Measurements from ENCODE around the gene RBL2. TPM values are rescaled to one million over a fixed set of nuclear protein-coding genes. Genes with fewer than 3 reads are reported as not detected.
"Not testable (repeated sequence)": the region's sequence is repeated elsewhere in the genome, so short reads cannot be mapped to it uniquely, and the experiment has no call there.

RBL2 gene
- total and polyA plus RNA-seq, 10 donors = 29.1 to 214 (median 138) TPM

- Histone ChIP-seq H3K4me1 (peaks cover 0 to 8% (median 0%) of the 10 kb centered on the region in 6 donors), H3K27me3 (replicated peaks in 1 of 7) (peaks cover 0 to 12% (median 0%) of the 10 kb centered on the region in 7 donors), H3K36me3 (no peaks in the 10 kb centered on the region), H3K27ac (no peak overlapping the region), H3K4me3 (no peak overlapping the region), H3K9me3 (peaks cover 0 to 14% (median 4%) of the 10 kb centered on the region in 8 donors)
- intact Hi-C loops (cut with DNase I; ENCODE audit: low total_unique reads) = no loop called here
- TF ChIP-seq POLR2A (IDR thresholded peaks at IDR 0.05) = no peak
- TF ChIP-seq POLR2AphosphoS5 (IDR thresholded peaks at IDR 0.05) = no peak
- TF ChIP-seq CTCF (IDR thresholded peaks at IDR 0.05 in 8 of 11, conservative IDR thresholded peaks at IDR 0.05 in 3 of 11) = no peak
- WGBS, 5 donors = 44 to 77% (median 55%) methylated on average over 4 of the region's 4 CpGs
- no peak for DNase-seq
Measured at GRCh38 chr16:53417011-53417410, 17.3 kb upstream of the RBL2 start.

GRCh38 chr16:53417976-53418375 is 16.3 kb upstream of the RBL2 start:
- WGBS, 5 donors = 96 to 99% (median 96%) methylated on average over 7 of the region's 7 CpGs
- intact Hi-C loops (cut with DNase I; ENCODE audit: low total_unique reads) = no loop called here
- DNase-seq = no peak

GRCh38 chr16:53419383-53419709 is 14.9 kb upstream of the RBL2 start:
- H3K36me3 ChIP-seq; intact Hi-C loops (cut with DNase I; ENCODE audit: low total_unique reads); DNase-seq; H3K4me3 ChIP-seq; H3K4me1 ChIP-seq; H3K27ac ChIP-seq: not testable (repeated sequence)
- Histone ChIP-seq H3K27me3 (replicated peaks in 1 of 7) (peaks cover 0 to 12% (median 0%) of the 10 kb centered on the region in 7 donors), H3K9me3 (peaks cover 0 to 26% (median 18%) of the 10 kb centered on the region in 8 donors)
- 35 to 70% (median 54%) methylated on average over 2 of the region's 2 CpGs for WGBS, 5 donors

More at GRCh38 chr16:53417976-53418375, 16.3 kb upstream of the RBL2 start:
- H3K4me3 ChIP-seq = no peak overlapping the region
- TF ChIP-seq POLR2A (IDR thresholded peaks at IDR 0.05) (no peak), POLR2AphosphoS5 (IDR thresholded peaks at IDR 0.05) (no peak), CTCF (IDR thresholded peaks at IDR 0.05 in 8 of 11, conservative IDR thresholded peaks at IDR 0.05 in 3 of 11) (no peak)
- peaks cover 0 to 8% (median 0%) of the 10 kb centered on the region in 6 donors for H3K4me1 ChIP-seq
- H3K36me3 ChIP-seq = no peaks in the 10 kb centered on the region
- peaks cover 0 to 12% (median 0%) of the 10 kb centered on the region in 7 donors for H3K27me3 ChIP-seq (replicated peaks in 1 of 7)
- peaks cover 0 to 13% (median 5%) of the 10 kb centered on the region in 8 donors for H3K9me3 ChIP-seq
- no peak overlapping the region for H3K27ac ChIP-seq

GRCh38 chr16:53421248-53421647 is 13.0 kb upstream of the RBL2 start:
- no peak for DNase-seq
- 93 to 98% (median 97%) methylated on average over 24 of the region's 24 CpGs for WGBS, 5 donors
- TF ChIP-seq POLR2AphosphoS5 (IDR thresholded peaks at IDR 0.05) (no peak), POLR2A (IDR thresholded peaks at IDR 0.05) (no peak), CTCF (IDR thresholded peaks at IDR 0.05 in 8 of 11, conservative IDR thresholded peaks at IDR 0.05 in 3 of 11) (no peak)
- Histone ChIP-seq H3K4me3 (no peak overlapping the region), H3K9me3 (peaks cover 0 to 40% (median 29%) of the 10 kb centered on the region in 8 donors), H3K36me3 (no peaks in the 10 kb centered on the region), H3K27ac (no peak overlapping the region), H3K27me3 (replicated peaks in 1 of 7) (no peaks in the 10 kb centered on the region), H3K4me1 (peaks cover 0 to 8% (median 0%) of the 10 kb centered on the region in 6 donors)
- intact Hi-C loops (cut with DNase I; ENCODE audit: low total_unique reads) = no loop called here

GRCh38 chr16:53423968-53424367 is 10.3 kb upstream of the RBL2 start:
- H3K9me3 ChIP-seq = peaks cover 0 to 40% (median 29%) of the 10 kb centered on the region in 8 donors

More at GRCh38 chr16:53423968-53424367, 10.3 kb upstream of the RBL2 start:
- intact Hi-C loops (cut with DNase I; ENCODE audit: low total_unique reads); H3K27me3 ChIP-seq (replicated peaks in 1 of 7); H3K27ac ChIP-seq; H3K36me3 ChIP-seq; H3K4me1 ChIP-seq; H3K4me3 ChIP-seq; DNase-seq: not testable (repeated sequence)
- 75 to 100% (median 88%) methylated on average over 1 of the region's 1 CpG for WGBS, 5 donors
